ENCODE data around the gene CYP2R1.
"Not testable (repeated sequence)": the region's sequence is repeated elsewhere in the genome, so short reads cannot be mapped to it uniquely, and the experiment has no call there.

CYP2R1 gene

DNA sequence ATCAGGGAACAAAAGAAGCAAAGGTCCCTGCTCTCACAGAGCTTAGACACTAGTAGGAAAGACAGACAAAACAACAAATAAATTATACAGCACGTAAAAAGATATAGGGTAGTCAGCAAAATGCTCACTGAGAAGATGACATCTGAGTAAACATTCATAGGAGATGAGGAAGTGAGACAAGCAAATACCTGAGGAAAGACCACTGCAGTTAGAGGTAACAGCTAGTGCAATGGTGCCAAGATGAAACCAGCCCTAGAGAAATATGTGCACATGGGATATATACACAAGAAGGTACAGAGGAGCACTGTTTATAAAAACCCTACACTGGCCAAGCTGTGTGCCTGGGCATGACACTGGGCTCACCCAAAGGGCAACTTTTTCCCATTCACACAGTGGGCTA lies 9.8 kb downstream of the CYP2R1 start:
- in situ Hi-C loops (cut with MboI; ENCODE audit: low sequenced_read_pairs), result no loop called here
- Histone ChIP-seq H3K9me3 (no peaks in the 10 kb centered on the region), H3K27me3 (ENCODE audit: low read depth) (no peaks in the 10 kb centered on the region), H3K36me3 (replicated peaks) (no peaks in the 10 kb centered on the region), H3K4me3 (no peak overlapping the region), H3K4me1 (peaks cover 3% of the 10 kb centered on the region; the same call in 1 of the 2 replicates)
- no peak for DNase-seq (ENCODE audit: low spot score in 2 of 2)

DNA sequence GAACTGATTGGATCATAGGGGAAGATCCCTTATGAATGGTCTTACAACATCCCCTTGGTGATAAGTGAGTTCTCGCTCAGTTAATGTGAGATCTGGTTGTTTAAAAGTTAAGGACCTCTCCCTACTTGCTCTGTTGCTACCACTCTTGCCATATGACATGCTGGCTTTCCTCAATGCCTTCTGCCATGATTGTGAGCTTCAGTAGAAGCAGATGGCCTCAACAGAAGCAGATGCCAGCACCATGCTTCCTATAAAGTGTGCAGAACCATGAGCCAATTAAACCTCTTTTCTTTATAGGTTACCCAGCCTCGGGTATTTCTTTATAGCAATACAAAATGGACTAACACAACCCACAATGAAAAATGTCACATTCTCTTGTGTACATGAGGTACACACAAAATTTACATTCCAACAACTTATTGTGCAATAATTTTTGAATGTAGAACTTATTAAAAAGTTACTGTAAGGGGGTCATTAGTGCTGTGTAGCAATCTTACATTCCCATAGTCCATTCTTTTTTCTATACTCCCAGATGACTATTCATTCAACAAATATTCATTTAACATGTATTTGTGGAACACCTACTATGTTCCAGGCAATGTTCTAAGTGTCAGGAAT lies 10.3 kb downstream of the CYP2R1 start:
- H3K9me3 ChIP-seq, result no peaks in the 10 kb centered on the region
- H3K4me1 ChIP-seq, result peaks cover 3% of the 10 kb centered on the region; the same call in 1 of the 2 replicates
- H3K4me3 ChIP-seq, result no peak overlapping the region
- H3K36me3 ChIP-seq (replicated peaks), result no peaks in the 10 kb centered on the region
- H3K27me3 ChIP-seq (ENCODE audit: low read depth), result no peaks in the 10 kb centered on the region
- DNase-seq (ENCODE audit: low spot score in 2 of 2), result no peak
- in situ Hi-C loops (cut with MboI; ENCODE audit: low sequenced_read_pairs), result no loop called here

DNA sequence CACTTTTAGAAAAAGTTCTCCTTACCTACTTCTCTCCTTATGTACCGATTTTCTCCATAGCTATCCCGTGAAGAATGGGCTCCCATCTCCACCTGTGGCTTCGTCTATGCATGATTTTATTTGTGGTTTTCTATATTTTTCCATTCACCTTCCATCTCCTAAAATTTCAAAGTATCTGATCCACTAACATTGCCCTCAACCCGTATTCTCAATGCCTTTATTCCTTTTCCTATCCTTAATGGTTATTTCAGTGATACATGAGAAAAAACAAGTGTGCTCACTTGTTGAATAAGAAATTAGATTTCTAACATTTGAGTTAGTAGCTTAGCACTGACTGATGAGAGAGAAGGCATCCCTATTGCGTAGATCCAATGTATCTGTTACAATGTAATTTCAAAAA lies 16.9 kb downstream of the CYP2R1 start:
- no peaks in the 10 kb centered on the region for H3K27me3 ChIP-seq (ENCODE audit: low read depth)
- in situ Hi-C loops (cut with MboI; ENCODE audit: low sequenced_read_pairs), result no loop called here
- no peak overlapping the region for H3K4me3 ChIP-seq
- no peaks in the 10 kb centered on the region for H3K36me3 ChIP-seq (replicated peaks)
- no peaks in the 10 kb centered on the region for H3K4me1 ChIP-seq
- no peak for DNase-seq (ENCODE audit: low spot score in 2 of 2)
- H3K9me3 ChIP-seq, result no peaks in the 10 kb centered on the region

DNA sequence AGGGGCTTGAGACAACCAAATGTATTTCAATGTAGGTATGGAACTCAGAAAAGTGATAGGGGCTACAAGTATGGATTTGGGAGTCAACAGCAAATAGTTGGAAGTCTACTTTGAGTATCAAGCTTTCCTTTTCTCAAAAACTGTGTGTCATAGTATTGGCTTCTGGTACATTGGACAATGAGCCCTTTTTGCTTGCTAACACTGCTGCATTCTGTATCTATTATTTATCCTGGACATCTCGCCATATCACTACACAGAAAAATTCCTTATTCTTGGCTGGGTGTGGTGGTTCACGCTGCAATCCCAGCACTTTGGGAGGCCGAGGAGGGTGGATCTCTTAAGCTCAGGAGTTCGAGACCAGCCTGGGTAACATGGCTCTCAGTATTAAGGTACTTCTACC lies 18.4 kb downstream of the CYP2R1 start:
- DNase-seq (ENCODE audit: low spot score in 2 of 2), result no peak
- no peaks in the 10 kb centered on the region for H3K36me3 ChIP-seq (replicated peaks)
- no peaks in the 10 kb centered on the region for H3K4me1 ChIP-seq
- no peaks in the 10 kb centered on the region for H3K9me3 ChIP-seq
- no peak overlapping the region for H3K4me3 ChIP-seq
- in situ Hi-C loops (cut with MboI; ENCODE audit: low sequenced_read_pairs), result no loop called here
- no peaks in the 10 kb centered on the region for H3K27me3 ChIP-seq (ENCODE audit: low read depth)

DNA sequence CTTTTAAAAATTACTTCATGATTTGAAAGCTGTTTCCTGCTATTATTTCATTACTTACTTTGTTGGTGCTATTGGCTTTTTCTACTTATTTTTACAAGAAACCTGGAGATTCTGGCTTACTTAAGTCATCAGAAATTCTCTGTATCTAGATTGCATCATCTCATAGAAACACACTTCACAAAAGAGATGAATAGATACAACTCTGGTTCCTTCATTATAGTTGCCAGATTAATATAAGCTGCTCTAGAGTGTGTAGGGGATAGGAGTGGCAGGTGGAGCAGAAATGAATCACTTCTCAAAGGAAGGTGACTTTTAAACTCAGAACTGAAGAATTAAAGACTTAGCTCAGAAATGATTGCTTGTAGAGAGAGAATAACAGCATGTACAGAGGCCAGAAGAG lies 20.0 kb downstream of the CYP2R1 start:
- Histone ChIP-seq H3K4me1 (no peaks in the 10 kb centered on the region), H3K36me3 (replicated peaks) (no peaks in the 10 kb centered on the region), H3K4me3 (no peak overlapping the region), H3K9me3 (no peaks in the 10 kb centered on the region), H3K27me3 (ENCODE audit: low read depth) (no peaks in the 10 kb centered on the region)
- no peak for DNase-seq (ENCODE audit: low spot score in 2 of 2)
- in situ Hi-C loops (cut with MboI; ENCODE audit: low sequenced_read_pairs), result no loop called here

DNA sequence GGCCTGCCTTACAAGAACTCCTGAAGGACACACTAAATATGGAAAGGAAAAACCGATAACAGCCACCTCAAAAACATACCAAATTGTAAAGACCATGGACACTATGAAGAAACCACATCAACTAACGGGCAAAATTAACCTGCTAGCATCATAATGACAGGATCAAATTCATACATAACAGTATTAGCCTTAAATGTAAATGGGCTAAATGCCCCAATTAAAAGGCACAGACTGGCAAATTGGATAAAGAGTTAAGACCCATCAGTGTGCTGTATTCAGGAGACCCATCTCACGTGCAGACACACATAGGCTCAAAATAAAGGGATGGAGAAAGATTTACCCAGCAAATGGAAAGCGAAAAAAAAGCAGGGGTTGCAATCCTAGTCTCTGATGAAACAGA lies 28.3 kb downstream of the CYP2R1 start:
- in situ Hi-C loops (cut with MboI; ENCODE audit: low sequenced_read_pairs); H3K4me3 ChIP-seq; DNase-seq (ENCODE audit: low spot score in 2 of 2); H3K9me3 ChIP-seq; H3K27me3 ChIP-seq (ENCODE audit: low read depth); H3K36me3 ChIP-seq (replicated peaks); H3K4me1 ChIP-seq: not testable (repeated sequence)

DNA sequence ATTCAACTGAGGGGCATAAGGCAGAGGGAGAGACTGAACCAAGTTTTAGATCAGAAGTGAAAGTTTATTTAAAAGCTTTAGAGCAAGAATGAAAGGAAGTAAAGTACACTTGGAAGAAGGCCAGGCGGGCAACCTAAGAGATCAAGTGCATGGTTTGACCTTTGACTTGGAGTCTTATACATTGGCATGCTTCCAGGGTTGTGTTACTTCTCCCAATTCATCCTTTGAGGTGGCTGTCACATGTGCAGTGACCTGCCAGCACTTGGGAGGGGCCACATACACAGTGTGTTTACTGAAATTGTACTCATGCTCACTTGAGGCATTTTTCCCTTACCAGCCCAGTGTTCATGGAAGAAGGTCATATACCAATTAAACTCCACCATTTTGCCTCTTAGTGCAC lies 30.4 kb downstream of the CYP2R1 start:
- no peaks in the 10 kb centered on the region for H3K36me3 ChIP-seq (replicated peaks)
- in situ Hi-C loops (cut with MboI; ENCODE audit: low sequenced_read_pairs), result no loop called here
- DNase-seq (ENCODE audit: low spot score in 2 of 2), result no peak
- H3K4me1 ChIP-seq, result no peaks in the 10 kb centered on the region
- no peak overlapping the region for H3K4me3 ChIP-seq
- no peaks in the 10 kb centered on the region for H3K9me3 ChIP-seq
- no peaks in the 10 kb centered on the region for H3K27me3 ChIP-seq (ENCODE audit: low read depth)

DNA sequence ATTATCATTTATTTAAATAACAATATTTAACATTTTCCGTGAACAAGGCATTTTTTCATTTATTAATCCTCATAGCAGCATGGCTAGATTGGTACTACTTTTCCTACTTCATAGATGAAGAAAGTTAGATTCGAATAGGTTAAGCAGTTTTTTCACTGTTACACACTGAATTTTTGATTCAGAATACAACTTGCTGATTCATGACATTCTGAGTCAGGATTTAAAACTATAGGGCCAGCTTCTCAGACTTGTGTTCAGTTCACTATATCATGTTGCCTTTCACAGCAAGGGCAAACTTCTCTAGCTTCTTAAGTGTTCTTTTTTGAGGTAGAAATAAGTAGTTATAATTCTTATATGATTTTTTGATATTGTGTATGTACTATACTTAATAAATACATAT lies 31.5 kb downstream of the CYP2R1 start:
- H3K4me3 ChIP-seq, result no peak overlapping the region
- in situ Hi-C loops (cut with MboI; ENCODE audit: low sequenced_read_pairs), result no loop called here
- H3K27me3 ChIP-seq (ENCODE audit: low read depth), result no peaks in the 10 kb centered on the region
- H3K4me1 ChIP-seq, result no peaks in the 10 kb centered on the region
- H3K9me3 ChIP-seq, result no peaks in the 10 kb centered on the region
- no peak for DNase-seq (ENCODE audit: low spot score in 2 of 2)
- no peaks in the 10 kb centered on the region for H3K36me3 ChIP-seq (replicated peaks)

DNA sequence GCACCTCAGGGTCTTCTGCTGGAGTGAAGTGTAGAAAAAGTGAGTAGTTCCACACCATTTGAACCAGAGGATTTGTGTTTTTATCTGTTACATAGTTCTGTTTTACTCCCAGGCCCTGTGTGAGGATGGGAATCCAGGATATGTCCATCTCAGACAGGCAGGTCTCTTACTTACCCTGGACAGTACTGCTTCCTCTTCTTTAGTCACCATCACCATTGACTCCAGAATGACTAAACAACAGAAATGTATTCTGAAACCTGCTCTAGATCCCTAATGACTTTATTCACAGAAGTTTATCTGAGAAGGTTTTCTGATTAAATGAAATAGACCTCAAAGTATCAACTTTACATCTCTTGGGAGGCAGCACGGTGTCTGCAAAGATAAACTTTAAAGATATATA lies 33.6 kb downstream of the CYP2R1 start:
- no peaks in the 10 kb centered on the region for H3K36me3 ChIP-seq (replicated peaks)
- no peaks in the 10 kb centered on the region for H3K27me3 ChIP-seq (ENCODE audit: low read depth)
- no peaks in the 10 kb centered on the region for H3K9me3 ChIP-seq
- no peaks in the 10 kb centered on the region for H3K4me1 ChIP-seq
- no peak for DNase-seq (ENCODE audit: low spot score in 2 of 2)
- no peak overlapping the region for H3K4me3 ChIP-seq
- in situ Hi-C loops (cut with MboI; ENCODE audit: low sequenced_read_pairs), result no loop called here

DNA sequence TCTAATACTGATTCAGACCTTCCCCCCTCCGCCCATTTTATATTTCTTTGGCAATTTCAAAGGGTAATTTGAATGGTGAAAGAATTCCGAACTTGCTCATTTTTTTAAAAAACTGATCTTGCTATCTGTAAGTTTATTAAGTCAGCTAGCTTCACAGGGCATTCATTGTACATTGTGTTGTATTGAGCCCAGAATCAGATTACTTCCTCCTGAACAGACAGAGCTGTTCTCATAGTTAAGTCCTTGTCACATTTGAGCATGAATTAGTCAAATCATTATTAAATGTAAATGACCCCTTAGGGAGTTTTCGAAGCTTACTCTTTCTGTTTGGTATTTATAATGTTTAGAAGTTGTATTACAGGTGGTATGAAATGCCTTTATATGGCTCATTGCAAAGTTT lies 34.4 kb downstream of the CYP2R1 start:
- DNase-seq (ENCODE audit: low spot score in 2 of 2), result no peak
- in situ Hi-C loops (cut with MboI; ENCODE audit: low sequenced_read_pairs), result no loop called here

DNA sequence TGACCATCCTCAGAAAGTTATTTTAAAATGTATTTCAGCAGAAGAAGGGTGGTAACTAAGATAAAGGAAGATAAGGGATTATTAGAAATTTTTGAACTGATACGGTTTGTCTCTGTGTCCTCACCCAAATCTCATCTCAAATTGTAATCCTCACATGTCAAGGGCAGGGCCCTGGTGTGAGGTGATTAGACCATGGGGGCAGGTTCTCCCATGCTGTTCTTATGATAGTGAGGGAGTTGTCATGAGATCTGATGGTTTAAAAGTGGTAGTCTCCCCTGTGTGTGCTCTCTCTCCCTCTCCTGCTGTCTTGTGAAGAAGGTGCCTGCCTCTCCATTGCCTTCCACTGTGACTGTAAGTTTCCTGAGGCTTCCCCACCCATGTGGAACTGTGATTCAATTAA lies 36.1 kb downstream of the CYP2R1 start:
- DNase-seq (ENCODE audit: low spot score in 2 of 2), result no peak
- Histone ChIP-seq H3K36me3 (replicated peaks) (no peaks in the 10 kb centered on the region), H3K4me1 (no peaks in the 10 kb centered on the region), H3K27me3 (ENCODE audit: low read depth) (no peaks in the 10 kb centered on the region), H3K9me3 (no peaks in the 10 kb centered on the region), H3K4me3 (no peak overlapping the region)
- in situ Hi-C loops (cut with MboI; ENCODE audit: low sequenced_read_pairs), result no loop called here

More for the DNA sequence above, 34.4 kb downstream of the CYP2R1 start:
- no peaks in the 10 kb centered on the region for H3K4me1 ChIP-seq
- H3K4me3 ChIP-seq, result no peak overlapping the region
- H3K9me3 ChIP-seq, result no peaks in the 10 kb centered on the region
- no peaks in the 10 kb centered on the region for H3K27me3 ChIP-seq (ENCODE audit: low read depth)
- no peaks in the 10 kb centered on the region for H3K36me3 ChIP-seq (replicated peaks)

DNA sequence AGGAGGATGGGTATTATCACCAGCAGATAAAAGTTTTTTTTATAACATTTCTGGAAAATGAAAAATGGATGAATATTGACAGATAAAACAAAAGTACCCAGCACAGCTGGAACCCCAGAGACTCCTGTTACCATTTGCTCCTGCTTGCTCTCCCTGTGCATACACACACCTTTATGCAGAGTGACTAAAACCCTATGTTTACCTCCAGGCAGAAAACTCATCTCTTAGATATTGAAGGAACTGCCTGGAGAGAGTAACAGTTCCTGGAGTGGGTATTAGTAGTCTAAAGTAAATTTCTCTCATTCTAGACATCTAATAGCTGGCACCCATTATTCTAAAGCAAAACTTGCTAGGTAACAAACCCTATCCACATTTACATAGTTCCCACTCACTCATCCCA lies 38.0 kb downstream of the CYP2R1 start:
- H3K4me1 ChIP-seq, result no peaks in the 10 kb centered on the region
- in situ Hi-C loops (cut with MboI; ENCODE audit: low sequenced_read_pairs), result no loop called here
- no peaks in the 10 kb centered on the region for H3K9me3 ChIP-seq
- no peaks in the 10 kb centered on the region for H3K27me3 ChIP-seq (ENCODE audit: low read depth)
- H3K36me3 ChIP-seq (replicated peaks), result no peaks in the 10 kb centered on the region
- no peak for DNase-seq (ENCODE audit: low spot score in 2 of 2)
- H3K4me3 ChIP-seq, result no peak overlapping the region

DNA sequence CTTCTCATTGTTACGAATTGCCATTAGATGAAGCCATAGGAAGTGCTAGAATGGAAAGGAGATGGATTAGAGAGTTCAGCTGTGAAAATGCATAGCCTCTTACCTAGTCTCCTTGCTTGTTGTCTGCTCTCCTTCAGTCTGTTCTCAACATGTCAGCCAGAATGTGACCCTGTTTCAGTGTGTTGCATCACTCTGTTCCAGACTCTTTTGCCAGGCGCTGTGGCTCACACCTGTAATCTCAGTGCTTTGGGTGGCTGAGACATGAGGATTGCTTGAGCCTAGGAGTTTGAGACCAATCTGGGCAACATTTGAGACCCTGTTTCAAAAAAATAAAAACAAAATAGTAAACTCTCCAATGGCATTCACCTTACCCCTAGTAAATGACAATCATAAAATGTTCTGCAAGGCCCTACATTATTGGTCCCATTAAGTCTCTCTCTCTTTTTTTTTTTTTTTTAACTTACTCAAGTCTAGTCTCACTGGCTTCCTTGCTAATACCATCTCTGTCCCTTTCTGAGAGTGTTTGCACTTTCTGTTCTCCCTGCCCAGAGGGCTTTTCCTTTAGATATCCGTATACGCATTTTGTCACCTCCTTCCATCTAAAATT lies 39.4 kb downstream of the CYP2R1 start:
- in situ Hi-C loops (cut with MboI; ENCODE audit: low sequenced_read_pairs), result no loop called here
- Histone ChIP-seq H3K4me1 (no peaks in the 10 kb centered on the region), H3K9me3 (no peaks in the 10 kb centered on the region), H3K27me3 (ENCODE audit: low read depth) (no peaks in the 10 kb centered on the region), H3K36me3 (replicated peaks) (no peaks in the 10 kb centered on the region), H3K4me3 (no peak overlapping the region)
- no peak for DNase-seq (ENCODE audit: low spot score in 2 of 2)

DNA sequence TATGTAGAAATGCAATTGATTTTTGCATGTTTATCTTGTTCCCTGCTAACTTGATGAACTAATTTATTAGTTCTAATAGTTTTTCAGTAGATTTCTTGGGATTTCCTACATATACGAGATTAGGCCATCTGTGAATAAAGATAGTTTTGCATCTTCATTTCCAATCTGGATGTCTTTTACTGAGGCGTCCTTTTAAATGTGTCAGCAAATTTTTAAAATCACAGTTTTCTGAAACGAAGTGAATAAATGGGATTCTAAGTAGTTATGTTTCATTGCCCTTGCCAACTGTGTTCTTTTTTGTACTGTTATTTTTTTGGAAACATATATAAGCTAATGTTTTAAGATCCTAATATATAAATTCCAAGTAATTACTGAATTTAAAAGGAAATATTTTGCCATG lies 50.0 kb downstream of the CYP2R1 start:
- no peak overlapping the region for H3K4me3 ChIP-seq
- no peaks in the 10 kb centered on the region for H3K4me1 ChIP-seq
- H3K9me3 ChIP-seq, result no peaks in the 10 kb centered on the region
- in situ Hi-C loops (cut with MboI; ENCODE audit: low sequenced_read_pairs), result no loop called here
- no peaks in the 10 kb centered on the region for H3K27me3 ChIP-seq (ENCODE audit: low read depth)
- no peak for DNase-seq (ENCODE audit: low spot score in 2 of 2)
- no peaks in the 10 kb centered on the region for H3K36me3 ChIP-seq (replicated peaks)
